DMS79 treated with DMSO at 0.1 percent for 48 hours (cell line): ENCODE measurements around the gene SQSTM1.
"Not testable (repeated sequence)": the region's sequence is repeated elsewhere in the genome, so short reads cannot be mapped to it uniquely, and the experiment has no call there.

ENCODE experiments used
- DNase-seq: peaks from one replicate; lab custom pipeline; 2025; lab: John Stamatoyannopoulos, UW

SQSTM1 gene

DNA sequence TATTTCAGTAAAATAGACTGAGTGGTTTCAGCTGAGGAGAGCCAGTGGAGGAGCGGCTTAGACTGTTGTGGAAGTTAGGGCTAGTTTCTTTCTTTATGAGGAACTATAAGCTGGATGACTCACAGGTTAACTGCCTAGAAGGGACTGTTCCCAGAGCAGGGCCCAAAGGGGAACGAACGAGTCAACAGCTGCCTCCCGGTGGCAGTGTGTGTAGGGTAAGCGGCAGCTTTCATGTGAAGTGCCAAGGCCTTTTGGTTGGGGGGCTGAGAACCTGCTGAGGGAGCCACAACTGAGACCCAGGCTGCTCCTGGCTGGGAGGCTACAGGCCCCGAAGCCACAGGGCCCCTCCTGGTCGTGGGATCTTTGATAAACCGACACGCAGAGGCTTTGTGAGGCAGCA, 7.0 kb downstream of the SQSTM1 start:
- DNase-seq: no peak

DNA sequence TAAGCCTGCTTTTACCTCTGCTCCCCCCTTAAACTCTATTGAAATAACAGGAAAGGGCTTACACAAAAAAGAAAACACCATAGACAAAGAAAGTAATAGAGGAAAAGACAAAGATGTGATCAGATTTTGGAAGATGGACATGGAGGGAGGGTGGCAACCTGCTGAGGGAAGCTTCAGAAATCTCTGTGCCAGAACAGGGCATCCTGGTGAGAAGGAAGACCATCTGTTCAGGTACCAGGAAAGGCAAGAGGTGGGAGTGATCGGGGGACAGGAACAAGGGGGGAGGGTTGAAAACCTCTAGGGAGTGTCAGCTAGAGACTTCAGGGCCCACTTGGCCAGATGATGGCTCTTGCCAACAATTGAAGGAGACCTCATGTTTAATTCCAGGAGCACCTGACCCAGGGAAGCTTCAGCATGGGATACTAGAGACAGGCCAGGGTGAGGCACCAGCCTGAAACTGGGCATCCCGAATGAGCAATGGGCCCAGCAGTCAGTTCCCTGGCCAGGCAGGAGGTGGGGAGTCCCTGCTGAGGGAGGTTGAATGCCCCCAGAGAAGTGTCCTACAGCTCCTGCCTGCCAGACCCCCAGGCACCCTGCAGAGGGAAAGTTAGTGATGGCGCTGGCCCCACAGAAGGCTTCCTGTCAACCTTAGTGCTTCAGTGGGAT, 8.2 kb downstream of the SQSTM1 start:
- no peak for DNase-seq

DNA sequence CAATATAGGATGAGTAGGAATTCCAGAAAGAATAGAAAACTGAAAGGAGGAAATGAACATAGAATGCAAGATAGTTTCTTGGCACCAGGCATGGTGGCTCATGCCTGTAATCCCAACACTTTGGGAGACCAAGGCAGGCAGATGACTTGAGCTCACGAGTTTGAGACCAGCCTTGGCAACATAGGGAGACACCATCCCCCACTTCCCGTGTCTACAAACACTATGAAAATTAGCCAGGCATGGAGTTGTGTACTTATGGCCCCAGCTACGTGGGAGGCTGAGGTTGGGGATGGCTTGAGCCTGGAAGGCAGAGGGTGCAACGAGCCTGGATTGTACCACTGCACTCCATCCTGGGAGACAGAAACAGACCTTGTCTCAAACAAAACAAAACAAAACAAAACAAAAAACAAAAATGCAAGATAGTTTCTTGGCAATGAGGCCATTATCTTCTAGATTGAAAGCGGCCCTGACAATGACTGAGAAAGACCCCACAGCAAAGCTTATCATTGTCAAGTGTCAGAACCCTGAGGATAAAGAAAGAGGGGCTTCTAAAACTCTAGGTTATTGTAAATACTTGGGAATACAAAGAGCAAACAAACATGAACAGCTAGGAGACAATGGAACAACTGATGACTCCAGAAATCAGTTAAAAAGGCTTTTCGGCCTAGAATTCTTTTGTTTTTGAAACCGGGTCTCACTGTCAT, 9.2 kb downstream of the SQSTM1 start:
- DNase-seq: no peak

DNA sequence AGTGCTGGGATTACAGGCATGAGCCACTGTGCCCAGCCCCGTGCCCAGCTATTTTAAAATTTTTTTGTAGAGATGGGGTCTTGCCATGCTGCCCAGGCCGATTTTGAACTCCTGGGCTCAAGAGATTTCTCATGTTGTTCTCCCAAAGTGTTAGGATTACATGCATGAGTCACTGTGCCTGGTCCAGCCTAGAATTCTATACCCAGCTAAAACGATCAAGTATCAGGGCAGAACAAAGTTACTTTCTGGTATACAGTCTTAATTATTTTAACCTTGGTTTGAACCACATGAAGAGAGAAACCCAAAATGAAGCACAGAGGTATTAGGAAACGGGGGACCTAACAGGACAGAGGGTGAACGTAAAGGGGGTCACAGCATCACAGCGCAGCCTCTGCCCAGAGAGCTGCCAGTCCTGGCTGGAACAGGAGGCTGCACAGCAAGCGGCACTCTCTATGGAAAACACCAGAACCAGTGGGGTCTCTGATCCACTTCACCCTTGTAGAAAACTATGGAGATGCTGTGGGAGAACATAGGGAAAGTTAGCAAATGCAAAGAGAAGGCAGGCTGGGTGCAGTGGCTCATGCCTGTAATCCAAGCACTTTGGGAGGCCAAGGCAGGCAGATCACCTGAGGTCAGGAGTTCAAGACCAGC, 10.2 kb downstream of the SQSTM1 start:
- no peak for DNase-seq

DNA sequence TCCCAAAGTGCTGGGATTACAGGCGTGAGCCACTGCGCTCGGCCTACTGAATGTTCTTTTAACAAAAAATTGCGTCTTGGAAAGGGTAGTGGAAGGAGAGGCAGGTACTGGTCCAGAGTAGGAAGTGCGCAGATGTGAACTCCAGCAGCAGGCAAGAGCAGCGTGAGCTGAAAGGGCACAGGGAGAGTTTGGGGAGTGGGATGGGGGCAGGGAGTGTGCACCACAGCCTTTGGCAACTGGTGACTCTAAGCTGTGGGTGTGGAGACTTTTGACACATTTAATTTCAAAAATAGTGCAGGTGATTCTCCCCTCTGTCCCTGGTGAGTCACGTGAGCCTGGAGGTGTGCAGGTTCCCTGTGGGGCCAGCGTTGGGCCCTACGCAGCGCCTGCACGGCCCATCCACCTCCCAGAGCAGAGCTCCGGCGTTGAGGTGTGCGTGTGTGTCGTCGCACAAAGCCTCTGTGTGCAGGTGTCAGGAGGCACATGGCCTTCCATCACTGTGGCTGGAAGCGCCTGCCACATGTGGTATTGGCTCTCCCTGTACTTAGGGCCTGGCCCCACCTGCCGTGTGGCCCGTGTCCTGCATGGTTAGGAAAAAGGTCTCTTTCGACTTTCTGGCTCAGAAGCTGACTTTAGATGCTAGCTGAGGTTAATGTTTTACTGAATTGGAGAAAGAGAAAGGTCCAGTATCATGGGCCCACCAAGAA, 11.5 kb downstream of the SQSTM1 start:
- DNase-seq: no peak

DNA sequence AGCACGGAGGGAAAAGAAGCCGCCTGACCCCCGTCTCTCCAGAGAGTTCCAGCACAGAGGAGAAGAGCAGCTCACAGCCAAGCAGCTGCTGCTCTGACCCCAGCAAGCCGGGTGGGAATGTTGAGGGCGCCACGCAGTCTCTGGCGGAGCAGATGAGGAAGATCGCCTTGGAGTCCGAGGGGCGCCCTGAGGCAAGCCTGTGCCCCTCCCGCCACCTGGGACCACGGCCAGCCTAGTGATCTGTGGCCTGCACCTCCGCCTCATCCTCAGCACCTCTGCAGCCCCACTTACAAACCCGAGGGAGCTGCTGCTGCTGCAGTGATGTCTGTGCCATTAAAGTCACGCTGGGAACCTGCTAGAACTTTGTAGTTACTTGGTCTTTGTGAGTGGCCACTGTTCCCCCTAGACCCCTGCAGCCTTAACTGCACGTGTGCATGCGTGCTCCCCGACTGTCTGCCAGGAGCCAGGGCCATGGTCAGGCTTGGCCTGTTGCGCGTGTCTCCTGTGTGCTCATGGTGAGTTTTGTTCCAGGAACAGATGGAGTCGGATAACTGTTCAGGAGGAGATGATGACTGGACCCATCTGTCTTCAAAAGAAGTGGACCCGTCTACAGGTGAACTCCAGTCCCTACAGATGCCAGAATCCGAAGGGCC, 12.5 kb downstream of the SQSTM1 start:
- no peak for DNase-seq

DNA sequence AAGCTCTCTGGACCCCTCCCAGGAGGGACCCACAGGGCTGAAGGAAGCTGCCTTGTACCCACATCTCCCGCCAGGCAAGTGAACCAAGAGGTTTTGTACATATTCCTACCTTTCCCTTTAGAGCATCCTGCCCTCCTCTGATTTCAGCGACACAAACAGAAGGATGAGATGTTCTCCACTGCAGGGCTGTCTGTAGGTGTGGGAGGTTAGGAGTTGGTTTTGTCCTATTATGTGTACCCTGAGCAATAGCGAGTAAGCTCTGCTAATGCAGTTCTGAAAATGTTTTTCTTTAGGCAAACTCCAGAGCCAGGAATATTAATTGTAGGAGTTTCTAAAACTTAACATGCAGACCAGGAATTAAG, 13.0 kb downstream of the SQSTM1 start:
- no peak for DNase-seq

DNA sequence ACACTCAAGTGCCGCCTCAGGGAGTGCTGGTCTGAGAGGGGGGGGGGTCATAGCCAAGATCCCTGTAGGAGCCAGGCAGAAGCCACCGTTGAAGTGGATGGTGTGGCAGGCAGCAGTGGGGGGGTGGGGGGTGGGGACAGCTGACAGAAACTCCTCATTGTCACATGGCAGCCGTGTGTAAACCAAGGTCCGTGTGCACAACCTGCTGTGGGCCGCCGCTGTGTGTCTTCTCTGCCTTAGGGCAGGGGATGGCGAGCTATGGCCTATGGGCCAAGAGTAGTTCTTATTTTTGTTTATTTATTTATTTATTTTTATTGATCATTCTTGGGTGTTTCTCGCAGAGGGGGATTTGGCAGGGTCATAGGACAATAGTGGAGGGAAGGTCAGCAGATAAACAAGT, 13.4 kb downstream of the SQSTM1 start:
- DNase-seq: no peak

DNA sequence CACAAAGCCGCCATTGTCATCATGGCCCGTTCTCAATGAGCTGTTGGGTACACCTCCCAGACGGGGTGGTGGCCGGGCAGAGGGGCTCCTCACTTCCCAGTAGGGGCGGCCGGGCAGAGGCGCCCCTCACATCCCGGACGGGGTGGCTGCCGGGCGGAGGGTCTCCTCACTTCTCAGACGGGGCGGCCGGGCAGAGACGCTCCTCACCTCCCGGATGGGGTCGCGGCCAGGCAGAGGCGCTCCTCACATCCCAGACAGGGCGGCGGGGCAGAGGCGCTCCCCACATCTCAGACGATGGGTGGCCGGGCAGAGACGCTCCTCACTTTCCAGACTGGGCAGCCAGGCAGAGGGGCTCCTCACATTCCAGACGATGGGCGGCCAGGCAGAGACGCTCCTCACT, 14.2 kb downstream of the SQSTM1 start:
- not testable (repeated sequence) for DNase-seq

DNA sequence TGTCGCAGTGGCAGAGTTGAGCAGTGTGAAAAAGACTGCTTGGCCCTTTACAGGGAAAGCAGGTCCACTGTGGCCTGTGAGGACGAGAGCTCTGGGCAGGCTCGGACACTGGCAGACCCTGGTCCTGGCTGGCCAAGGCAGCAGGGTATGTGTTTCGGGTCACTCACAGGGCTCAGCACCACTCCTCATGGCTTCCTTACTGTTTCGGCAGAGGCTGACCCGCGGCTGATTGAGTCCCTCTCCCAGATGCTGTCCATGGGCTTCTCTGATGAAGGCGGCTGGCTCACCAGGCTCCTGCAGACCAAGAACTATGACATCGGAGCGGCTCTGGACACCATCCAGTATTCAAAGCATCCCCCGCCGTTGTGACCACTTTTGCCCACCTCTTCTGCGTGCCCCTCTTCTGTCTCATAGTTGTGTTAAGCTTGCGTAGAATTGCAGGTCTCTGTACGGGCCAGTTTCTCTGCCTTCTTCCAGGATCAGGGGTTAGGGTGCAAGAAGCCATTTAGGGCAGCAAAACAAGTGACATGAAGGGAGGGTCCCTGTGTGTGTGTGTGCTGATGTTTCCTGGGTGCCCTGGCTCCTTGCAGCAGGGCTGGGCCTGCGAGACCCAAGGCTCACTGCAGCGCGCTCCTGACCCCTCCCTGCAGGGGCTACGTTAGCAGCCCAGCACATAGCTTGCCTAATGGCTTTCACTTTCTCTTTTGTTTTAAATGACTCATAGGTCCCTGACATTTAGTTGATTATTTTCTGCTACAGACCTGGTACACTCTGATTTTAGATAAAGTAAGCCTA, 15.7 kb downstream of the SQSTM1 start:
- DNase-seq: no peak

DNA sequence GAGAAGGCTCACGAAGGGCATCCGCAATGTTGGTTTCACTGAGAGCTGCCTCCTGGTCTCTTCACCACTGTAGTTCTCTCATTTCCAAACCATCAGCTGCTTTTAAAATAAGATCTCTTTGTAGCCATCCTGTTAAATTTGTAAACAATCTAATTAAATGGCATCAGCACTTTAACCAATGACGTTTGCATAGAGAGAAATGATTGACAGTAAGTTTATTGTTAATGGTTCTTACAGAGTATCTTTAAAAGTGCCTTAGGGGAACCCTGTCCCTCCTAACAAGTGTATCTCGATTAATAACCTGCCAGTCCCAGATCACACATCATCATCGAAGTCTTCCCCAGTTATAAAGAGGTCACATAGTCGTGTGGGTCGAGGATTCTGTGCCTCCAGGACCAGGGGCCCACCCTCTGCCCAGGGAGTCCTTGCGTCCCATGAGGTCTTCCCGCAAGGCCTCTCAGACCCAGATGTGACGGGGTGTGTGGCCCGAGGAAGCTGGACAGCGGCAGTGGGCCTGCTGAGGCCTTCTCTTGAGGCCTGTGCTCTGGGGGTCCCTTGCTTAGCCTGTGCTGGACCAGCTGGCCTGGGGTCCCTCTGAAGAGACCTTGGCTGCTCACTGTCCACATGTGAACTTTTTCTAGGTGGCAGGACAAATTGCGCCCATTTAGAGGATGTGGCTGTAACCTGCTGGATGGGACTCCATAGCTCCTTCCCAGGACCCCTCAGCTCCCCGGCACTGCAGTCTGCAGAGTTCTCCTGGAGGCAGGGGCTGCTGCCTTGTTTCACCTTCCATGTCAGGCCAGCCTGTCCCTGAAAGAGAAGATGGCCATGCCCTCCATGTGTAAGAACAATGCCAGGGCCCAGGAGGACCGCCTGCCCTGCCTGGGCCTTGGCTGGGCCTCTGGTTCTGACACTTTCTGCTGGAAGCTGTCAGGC, 16.6 kb downstream of the SQSTM1 start:
- no peak for DNase-seq

DNA sequence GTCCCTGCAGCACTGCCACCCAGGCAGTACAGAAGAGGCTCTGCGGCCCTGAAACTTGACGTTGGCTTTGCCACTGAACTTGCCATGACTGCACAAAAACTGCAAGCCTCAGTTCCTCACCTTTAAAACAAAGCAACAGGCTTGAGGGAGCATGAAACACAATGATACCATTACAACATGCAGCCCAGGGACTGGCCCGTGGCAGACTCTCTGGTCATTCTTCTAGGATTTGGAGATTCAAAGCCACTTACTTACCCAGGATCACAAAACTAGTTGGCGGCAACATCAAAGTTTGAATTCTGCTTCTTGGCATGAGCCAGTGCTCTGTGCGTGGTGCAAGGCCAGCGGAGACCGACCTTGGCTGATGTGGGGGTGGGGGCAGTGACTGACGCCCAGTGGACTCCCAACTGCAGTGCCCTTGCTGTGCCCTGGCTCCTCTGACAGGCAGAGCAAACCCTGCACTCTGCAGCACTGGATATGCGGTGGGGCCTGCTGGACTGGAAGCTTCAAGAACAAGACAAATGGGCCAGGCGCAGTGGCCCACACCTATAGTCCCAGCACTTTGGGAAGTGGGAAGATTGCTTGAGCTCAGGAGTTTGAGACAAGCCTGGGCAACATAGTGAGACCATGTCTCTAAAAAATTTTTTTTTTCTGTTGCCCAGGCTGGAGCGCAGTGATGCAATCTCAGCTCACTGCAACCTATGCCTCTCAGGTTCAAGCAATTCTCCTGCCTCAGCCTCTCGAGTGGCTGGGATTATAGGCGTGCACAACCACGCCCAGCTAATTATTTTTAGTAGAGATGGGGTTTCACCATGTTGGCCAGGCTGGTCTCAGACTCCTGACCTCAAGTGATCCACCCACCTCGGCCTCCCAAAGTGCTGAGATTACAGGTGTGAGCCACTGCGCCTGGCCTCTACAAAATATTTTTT, 18.9 kb downstream of the SQSTM1 start:
- no peak for DNase-seq

DNA sequence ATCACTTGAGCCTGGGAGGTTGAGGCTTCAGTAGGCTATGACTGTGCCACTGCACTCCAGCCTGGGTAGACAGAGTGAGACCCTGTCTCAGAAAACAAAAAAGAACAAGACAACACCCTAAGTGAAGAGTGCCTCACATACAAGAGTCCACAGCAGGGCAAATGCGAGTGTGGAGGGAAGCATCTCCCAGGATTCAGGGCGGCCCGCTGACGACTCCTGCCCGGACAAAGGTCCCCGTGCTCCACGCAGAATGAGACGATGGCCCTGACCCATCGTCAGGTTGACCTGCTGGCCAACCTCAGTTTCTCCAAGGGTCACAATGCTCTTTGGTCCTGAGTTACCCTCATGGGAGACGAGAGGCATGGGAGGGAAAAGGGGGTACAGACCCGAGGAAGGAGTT, 19.6 kb downstream of the SQSTM1 start:
- DNase-seq: no peak

DNA sequence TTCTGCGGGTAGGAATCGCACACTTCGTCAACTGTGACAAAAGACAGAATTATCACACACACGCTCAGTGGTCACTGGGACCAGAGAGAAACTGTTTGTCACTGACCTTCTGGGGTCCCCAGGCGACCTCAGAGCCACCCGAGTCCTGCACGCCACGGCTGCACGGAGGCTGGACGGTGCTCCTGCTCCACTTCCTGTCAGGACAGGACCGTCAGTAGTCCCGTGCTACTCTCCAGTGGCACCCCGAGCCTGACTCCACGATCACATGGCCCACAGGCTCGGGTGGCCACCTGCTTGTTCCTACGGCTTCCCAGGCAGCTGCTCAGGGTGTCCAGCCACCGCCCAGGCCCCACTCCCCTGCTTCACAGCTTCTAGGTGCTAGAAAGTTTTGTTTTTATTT, 20.1 kb downstream of the SQSTM1 start:
- DNase-seq: no peak

DNA sequence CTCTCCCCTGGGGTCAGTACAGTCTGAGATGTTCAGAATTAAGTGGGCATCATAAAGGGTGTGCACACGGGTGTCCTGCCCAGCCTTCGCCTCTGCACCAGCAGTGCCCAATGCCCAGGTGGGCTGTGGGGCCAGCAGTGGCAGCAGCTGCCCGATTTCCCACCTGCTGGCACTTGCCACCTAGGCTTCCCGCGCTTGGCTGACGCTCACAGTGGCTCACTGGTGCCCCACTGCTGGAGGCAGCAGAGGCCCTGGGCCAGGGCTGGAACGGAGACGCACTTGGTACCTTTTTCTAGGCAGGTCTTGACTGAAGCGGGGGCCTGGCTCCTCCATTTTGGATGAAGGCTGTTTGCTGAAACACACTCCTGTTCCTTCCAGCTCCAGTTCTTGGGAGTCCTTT, 20.9 kb downstream of the SQSTM1 start:
- DNase-seq: no peak

DNA sequence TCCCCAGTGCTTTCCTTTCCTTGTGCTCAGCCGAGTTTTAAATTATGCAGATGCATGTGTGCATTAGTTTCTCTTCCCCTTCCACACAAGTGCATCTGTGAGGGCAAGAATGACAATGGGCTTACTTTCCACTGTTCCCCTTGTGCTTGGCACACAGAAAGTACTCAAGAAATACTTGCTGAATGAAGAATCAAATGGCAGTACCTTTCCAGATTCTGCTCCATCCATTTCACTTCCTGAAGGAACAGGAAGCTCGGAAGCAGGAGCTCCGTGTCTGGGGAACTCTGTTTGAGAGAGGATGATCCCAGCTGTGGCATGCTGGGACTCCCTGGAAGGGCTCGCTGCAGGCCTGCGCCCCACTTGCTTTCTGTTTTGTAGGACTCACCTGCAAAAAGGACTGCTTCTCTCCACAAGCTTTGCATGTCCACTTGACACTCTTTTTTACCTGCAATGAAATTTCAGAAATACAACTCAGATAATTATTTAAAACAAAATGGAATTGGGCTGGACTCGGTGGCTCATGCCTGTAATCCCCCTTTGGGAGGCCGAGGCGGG, 32.4 kb downstream of the SQSTM1 start:
- DNase-seq: no peak

DNA sequence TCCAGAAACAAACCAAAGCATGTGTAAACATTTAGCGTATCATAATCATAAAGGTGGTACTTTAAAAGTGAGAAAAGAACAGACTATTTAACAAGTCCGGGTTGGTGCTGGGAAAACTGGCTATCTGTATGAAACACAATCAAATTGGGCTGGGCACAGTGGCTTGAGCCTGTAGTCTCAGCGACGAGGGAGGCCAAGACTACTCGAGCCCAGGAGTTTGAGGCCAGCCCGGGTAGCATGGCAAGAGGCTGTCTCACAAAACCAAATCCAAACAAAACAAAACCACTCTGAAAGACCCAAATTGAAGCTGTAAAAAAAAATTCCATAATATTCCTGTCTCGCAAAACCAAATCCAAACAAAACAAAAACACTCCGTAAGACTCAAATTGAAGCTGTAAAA, 33.7 kb downstream of the SQSTM1 start:
- no peak for DNase-seq

DNA sequence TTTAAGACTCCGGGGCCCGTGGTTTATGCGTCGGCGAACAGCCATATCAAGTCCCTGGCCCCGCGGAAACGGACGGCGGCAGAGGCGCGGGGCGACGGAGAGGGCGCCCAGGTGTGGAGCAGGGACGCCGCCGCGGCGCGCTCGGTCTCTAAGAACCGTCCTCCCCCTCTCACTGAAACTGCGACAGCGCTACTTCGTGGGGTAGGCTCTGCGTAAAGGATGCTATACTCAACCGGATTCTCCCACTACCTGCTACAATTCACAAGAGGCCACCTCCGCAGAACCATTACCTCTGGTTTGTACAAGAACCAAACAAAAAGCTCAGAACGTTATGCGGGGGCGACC, 37.5 kb downstream of the SQSTM1 start:
- peak; percentile 51 for DNase-seq
